Frontal cortex (tissue), 4 donors: ENCODE results near the gene SCPEP1. TPM values are rescaled to one million over a fixed set of nuclear protein-coding genes. Genes with fewer than 3 reads are reported as not detected.
"Not testable (repeated sequence)": the region's sequence is repeated elsewhere in the genome, so short reads cannot be mapped to it uniquely, and the experiment has no call there.

Source experiments
- DNase-seq, 2 donors: peaks; one replicate each; pipeline ENCODE4 v3.0.0; 2012; ENCODE audit warnings: low spot score in 2 of 2
- FAIRE-seq: peaks from 2 replicates; lab custom pipeline; 2012; peaks lifted over from hg19 to GRCh38; lab: Jason Lieb, UNC
- total RNA-seq: library from RNA; depleted of rRNA; stranded (reverse); fragments of >200 nt; gene quantifications from one replicate; pipeline ENCODE4 v1.2.3, GENCODE V29; 2014
- donor health status: control.
- donor health status: control.
- donor health status: control.

The SCPEP1 gene
- total RNA-seq, 1 donor from 2014 or later, result 3.3 TPM

GRCh38 chr17:56960596-56961538, 17.1 kb upstream of the SCPEP1 start, which contains the start of gene COIL:
COIL (minus strand) TSS chr17:56961050; CDS start chr17:56961019, 31 bp downstream.
- DNase-seq, result peak; percentile 91
- no peak for FAIRE-seq

DNA sequence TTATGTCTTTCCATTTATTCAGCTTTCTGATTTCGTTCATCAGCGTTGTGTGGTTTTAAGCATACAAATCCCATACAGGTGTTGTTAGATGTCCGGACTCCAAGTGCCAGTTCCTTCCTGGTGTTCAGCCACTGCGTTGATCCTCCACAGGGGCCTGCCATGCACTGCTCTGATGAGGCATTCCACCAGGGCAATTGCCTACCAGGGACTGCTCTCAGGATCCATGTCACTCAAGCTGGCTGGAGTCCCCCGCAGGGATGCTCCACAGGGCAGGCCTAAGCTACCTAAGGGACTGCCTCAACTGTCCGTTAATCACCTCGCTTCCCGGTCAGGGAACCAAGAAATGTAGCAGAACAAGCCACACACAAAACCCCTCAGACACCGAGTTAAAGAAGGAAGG, 12.7 kb upstream of the SCPEP1 start:
- FAIRE-seq, DNase-seq: not testable (repeated sequence)

DNA sequence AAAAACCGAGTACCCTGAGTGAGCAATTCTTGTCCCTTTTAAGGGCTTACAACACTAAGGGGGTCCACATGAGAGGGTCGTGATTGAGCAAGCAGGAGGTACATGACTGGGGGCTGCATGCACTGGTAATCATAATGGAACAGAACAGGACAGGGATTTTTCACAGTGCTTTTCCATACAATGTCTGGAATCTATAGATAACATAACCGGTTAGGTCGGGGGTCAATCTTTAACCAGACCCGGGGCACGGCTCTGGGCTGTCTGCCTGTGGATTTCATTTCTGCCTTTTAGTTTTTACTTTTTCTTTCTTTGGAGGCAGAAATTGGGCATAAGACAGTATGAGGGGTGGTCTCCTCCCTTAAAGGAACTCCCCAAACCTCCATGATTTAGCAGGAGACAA, 12.2 kb upstream of the SCPEP1 start:
- not testable (repeated sequence) for FAIRE-seq, DNase-seq

- FAIRE-seq (no peak), DNase-seq (no peak)
Measured at GRCh38 chr17:56966338-56966737, 11.6 kb upstream of the SCPEP1 start.

DNA sequence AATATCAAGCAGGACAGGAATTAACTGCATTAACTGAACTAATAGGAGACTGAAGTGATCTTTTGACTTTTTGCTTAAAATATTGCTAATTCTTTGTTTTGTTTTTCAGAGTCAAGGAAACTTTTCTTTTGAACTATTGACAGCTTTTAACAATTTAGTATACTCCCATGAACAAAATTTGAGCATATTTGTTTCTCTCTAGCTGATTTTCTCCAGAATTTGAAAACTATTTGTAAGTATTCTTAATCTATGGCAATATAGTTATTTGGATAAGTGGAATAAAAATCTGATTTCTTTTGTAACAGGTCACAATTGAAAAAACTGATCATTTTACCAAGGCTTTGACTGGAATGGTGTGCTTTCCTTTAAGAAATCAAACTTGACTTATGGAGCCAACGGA, 7.0 kb upstream of the SCPEP1 start:
- DNase-seq, result no peak
- FAIRE-seq, result no peak

GRCh38 chr17:56972111-56972730, 5.7 kb upstream of the SCPEP1 start:
- FAIRE-seq (no peak), DNase-seq (no peak)

DNA sequence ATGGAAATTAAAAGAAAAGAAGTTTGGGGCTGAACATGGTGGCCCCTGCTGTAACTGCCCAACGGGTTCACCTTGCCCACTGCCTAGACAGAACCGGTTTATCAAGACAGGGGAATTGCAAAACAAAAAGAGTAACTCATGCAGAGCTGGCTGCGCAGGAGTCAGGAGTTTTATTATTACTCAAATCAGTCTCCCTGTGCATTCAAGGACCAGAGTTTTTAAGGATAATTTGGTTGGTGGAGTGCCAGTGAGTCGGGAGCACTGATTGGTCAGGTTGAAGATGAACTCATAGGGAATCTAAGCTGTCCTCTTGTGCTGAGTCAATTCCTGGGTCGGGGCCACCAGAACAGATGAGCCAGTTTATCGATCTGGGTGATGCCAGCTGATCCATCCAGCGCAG, 4.4 kb upstream of the SCPEP1 start:
- FAIRE-seq (no peak), DNase-seq (no peak)

DNA sequence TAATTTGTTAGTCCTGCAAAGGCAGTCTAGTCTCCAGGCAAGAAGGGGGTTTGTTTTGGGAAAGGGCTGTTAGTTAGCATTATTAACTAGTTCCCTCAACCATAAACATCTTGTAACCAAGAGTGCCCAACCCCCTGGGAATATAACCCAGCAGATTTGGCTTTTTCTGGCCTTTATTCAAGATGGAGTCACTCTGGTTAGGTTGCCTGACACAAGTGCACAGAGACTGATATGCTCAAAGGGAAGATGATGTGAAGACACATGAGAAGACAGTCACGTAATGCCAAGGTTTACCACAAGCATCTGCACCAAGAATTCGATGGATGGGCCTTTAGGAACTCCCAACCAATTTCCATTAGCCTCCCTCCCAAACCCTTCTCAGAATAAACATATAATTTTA, 3.9 kb upstream of the SCPEP1 start:
- DNase-seq, result no peak
- FAIRE-seq, result no peak

- no peak for DNase-seq
Measured at GRCh38 chr17:56975656-56976055, 2.3 kb upstream of the SCPEP1 start.

DNA sequence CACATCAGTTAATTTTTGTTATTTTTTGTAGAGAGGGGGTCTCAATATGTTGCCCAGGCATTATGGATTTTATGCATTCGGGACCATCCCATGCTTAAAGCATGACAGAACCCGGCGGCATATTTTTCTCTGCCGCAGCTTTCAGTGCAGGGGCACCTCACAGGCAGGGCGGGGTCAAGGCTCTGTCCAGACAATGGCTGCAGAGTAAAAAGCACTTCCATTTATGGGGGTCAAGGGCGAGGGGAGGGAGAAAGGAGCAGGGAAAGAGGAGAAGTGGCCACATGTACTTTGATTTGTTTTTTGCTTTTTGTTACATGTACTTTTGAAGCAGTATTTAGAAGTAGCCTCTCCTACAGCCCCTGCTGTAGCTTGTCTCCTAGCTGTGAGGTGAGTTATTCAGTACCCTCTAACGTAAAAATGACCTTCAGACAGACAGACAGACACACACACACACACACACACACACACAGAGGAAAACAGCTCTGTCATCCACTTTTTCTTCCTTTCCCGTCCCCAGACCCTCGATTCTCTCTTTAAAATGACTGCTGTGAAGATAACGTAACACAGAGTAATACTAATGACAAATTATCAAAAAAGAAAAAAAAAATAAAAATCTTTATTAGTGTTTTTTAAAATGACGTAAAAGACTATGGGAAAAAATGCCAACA, 856 bp upstream of the SCPEP1 start:
- DNase-seq (no peak), FAIRE-seq (peak; percentile 24)

More at GRCh38 chr17:56975656-56976055, 2.3 kb upstream of the SCPEP1 start:
- no peak for FAIRE-seq

DNA sequence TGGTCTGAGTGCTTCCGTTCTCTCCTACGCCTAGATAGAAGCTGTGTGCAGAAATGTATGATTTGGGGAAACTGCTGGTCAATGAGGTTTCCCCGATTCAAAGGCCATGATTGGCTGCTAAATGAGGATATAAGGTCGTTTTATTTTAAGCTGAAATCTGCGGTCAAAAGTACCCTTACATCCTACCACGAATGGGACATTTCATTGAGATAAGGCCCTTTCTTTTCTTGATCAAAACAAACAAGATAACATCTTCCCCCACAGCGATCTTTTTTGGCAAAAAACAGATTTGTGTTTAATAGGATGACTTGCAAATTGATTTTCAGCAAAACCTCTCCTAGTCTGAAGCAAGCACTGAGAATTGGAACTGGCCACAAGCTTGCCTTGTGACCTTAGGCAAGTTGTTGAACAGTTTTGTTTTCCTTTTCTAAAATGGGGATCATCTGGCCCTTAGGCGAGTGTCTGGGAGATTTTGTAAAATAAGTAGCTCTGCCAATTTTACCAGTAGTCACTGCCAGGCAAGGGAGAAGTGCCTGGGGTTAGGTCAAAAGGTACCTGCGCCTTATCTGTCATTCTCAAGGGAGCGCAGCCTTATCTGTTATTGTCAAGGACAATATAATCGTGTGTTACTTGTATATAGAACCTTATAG, 635 bp downstream of the SCPEP1 start:
- FAIRE-seq (no peak), DNase-seq (peak in 1 of 2 donors; percentile 43)

DNA sequence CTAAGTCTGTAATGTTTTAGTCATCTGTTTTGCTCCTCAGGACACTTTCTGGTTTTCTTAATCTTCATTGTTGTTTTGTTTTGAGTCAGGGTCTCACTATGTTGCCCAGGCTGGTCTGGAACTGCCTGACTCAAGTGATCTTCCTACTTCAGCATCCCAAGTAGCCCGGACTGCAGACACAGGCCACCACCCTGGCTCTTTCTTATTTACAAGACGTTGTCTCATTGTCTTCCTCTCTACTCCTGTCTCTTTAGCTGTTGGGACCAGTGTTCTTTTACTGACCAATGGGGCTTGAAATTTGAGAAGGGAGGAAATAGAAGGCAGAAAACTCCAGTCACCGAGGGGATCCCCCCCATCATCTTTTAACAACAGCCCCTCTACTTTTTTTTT, 1.2 kb downstream of the SCPEP1 start:
- no peak for FAIRE-seq
- no peak for DNase-seq

- not testable (repeated sequence) for DNase-seq, FAIRE-seq
Measured at GRCh38 chr17:56980526-56980925, 2.6 kb downstream of the SCPEP1 start.

DNA sequence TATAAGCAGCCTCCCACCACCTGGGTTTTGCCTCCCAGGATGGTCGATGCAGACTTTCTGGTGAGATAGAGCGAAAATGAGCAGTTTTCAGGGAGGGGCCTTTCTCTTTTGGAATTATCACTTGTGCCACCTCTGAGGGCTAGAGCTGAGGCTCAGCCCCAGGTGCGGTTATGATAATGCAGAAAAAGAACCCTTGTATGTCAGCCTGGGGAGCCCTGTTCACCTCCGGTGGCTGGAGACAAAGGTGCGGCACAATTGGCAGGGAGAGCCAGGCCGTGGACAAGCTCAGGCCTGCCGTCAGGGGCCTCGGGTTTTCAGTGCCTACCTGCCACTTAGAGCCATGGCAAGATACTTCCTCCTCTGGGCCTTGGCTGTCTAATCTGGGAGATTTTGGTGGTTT, 4.4 kb downstream of the SCPEP1 start:
- no peak for DNase-seq
- FAIRE-seq, result no peak

- FAIRE-seq (no peak), DNase-seq (no peak)
Measured at GRCh38 chr17:56983366-56983765, 5.4 kb downstream of the SCPEP1 start.

DNA sequence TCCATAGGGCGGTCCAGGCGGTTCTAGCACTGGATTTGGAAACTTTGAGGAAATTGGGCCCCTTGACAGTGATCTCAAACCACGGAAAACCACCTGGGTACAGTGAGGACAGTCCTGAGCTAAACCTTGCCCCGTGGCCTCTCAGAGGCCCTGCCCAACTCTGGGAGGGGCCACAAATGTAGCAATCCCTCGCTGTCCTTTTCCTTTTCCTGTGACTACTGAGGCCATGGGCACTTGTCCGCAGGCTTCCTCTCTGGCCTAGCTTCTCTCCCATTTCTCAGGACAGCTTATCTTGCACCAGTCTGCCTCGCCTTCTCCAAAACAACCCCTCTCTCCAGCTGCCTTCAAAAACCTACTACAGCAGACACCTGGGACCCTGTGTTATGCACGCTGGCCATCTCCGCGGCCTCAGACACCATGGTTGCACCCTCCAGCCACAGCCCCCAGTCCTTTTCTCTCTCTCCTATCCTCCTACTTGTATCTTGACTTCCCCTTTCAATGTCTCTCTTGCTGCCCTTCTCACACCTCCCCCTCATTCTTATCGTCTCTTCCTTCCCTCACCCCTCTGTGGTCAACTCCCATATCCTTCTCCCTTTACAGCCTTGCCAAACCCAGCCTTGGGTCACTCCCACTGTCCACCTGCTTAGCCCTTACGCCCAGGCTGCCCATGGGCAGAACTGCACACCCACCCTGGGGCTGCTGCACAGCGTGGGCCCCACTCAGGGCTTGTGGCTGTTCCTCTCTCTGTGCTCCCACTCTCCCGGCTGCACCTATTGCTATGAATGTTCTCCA, 7.6 kb downstream of the SCPEP1 start:
- DNase-seq (no peak), FAIRE-seq (no peak)

GRCh38 chr17:56987283-56987834, 9.4 kb downstream of the SCPEP1 start:
- no peak for FAIRE-seq

DNA sequence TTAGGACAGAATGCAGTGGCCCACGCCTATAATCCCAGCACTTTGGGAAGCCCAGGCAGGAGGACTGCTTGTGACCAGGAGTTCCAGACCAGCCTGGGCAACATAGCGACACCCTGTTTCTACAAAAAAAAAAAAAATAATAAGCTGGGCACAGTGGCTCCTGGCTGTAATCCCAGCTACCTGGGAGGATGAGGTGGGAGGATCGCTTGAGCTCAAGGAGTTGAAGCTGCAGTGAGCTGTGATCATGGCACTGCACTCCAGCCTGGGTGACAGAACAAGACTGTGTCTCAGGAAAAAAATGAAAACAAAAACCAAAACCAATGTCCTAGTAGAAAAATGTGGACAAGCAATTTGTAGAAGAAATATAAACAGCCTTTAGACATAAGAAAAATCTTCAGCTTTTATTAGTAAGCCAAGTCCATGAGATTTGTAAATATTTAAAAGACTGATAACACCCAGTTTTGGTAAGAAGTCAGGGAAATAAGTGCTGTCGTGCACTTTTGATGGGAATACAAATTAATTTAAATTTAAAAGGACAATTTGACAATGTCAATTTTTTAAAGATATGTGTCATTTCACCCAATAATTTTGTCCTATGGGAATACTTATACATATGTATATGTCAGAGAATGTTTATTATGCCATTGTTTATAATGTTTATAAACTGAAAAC, 11.1 kb downstream of the SCPEP1 start:
- DNase-seq (no peak), FAIRE-seq (no peak)

More at GRCh38 chr17:56987283-56987834, 9.4 kb downstream of the SCPEP1 start:
- no peak for DNase-seq
